PFSK-1 (cell line): Measurements from ENCODE around the gene SLC1A2.

Experiments used
- POLR2AphosphoS5 ChIP-seq: IDR thresholded peaks from 2 replicates; pipeline ENCODE4 v1.6.1; 2012; ENCODE audit warnings: low read depth, mild to moderate bottlenecking, control low read depth, low read length, moderate library complexity
- TAF1 ChIP-seq: IDR thresholded peaks from 2 replicates; pipeline ENCODE4 v1.6.1; 2012; ENCODE audit warnings: low read length, control low read depth, borderline replicate concordance; ENCODE audit not compliant: insufficient read depth
- TF ChIP-seq, protein P1 (sequence below), 2 experiments: IDR thresholded peaks; 2 replicates each; pipeline versions ENCODE4 v1.6.1 to v1.8.0; 2011 to 2012; ENCODE audit warnings: low read depth in 2 of 2, low read length in 2 of 2, control low read depth in 1 of 2, inconsistent platforms in 1 of 2, mild to moderate bottlenecking in 1 of 2, moderate library complexity in 1 of 2; ENCODE audit not compliant: insufficient read depth in 1 of 2

GRCh38 chr11:35335226-35335625, 84.1 kb downstream of the SLC1A2 start:
- TF ChIP-seq POLR2AphosphoS5: no peak
- no peak for TF ChIP-seq TAF1
- TF ChIP-seq, protein P1, sequence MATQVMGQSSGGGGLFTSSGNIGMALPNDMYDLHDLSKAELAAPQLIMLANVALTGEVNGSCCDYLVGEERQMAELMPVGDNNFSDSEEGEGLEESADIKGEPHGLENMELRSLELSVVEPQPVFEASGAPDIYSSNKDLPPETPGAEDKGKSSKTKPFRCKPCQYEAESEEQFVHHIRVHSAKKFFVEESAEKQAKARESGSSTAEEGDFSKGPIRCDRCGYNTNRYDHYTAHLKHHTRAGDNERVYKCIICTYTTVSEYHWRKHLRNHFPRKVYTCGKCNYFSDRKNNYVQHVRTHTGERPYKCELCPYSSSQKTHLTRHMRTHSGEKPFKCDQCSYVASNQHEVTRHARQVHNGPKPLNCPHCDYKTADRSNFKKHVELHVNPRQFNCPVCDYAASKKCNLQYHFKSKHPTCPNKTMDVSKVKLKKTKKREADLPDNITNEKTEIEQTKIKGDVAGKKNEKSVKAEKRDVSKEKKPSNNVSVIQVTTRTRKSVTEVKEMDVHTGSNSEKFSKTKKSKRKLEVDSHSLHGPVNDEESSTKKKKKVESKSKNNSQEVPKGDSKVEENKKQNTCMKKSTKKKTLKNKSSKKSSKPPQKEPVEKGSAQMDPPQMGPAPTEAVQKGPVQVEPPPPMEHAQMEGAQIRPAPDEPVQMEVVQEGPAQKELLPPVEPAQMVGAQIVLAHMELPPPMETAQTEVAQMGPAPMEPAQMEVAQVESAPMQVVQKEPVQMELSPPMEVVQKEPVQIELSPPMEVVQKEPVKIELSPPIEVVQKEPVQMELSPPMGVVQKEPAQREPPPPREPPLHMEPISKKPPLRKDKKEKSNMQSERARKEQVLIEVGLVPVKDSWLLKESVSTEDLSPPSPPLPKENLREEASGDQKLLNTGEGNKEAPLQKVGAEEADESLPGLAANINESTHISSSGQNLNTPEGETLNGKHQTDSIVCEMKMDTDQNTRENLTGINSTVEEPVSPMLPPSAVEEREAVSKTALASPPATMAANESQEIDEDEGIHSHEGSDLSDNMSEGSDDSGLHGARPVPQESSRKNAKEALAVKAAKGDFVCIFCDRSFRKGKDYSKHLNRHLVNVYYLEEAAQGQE (IDR thresholded peaks at IDR 0.05; ENCODE audit: insufficient read depth in 1 of 2, low read depth in 2 of 2, low read length in 2 of 2): no peak
